HEK293T (cell line): ENCODE results near the gene TRIM24.

Experiments used
- BHLHE40 ChIP-seq: fragments of 450-650 bp; IDR thresholded peaks from 2 replicates; pipeline ENCODE4 v1.6.1; 2016; ENCODE audit warnings: mild to moderate bottlenecking, moderate library complexity, borderline replicate concordance
- FOXA1 ChIP-seq: fragments of 450-650 bp; IDR thresholded peaks from 2 replicates; pipeline ENCODE4 v1.6.1; 2016; ENCODE audit warnings: mild to moderate bottlenecking
- FOXK2 ChIP-seq: fragments of 450-650 bp; IDR thresholded peaks from 2 replicates; pipeline ENCODE4 v1.6.1; 2016; ENCODE audit warnings: mild to moderate bottlenecking
- FOXM1 ChIP-seq: fragments of 450-650 bp; IDR thresholded peaks from 2 replicates; pipeline ENCODE4 v1.6.1; 2017; ENCODE audit warnings: mild to moderate bottlenecking, borderline replicate concordance
- HDGF ChIP-seq: fragments of 450-650 bp; IDR thresholded peaks from 2 replicates; pipeline ENCODE4 v1.6.1; 2017; ENCODE audit warnings: antibody characterized with exemption, borderline replicate concordance
- L3MBTL2 ChIP-seq: fragments of 450-650 bp; conservative IDR thresholded peaks from 2 replicates; pipeline ENCODE4 v1.6.1; 2016; ENCODE audit warnings: mild to moderate bottlenecking
- NFRKB ChIP-seq: fragments of 450-650 bp; IDR thresholded peaks from 2 replicates; pipeline ENCODE4 v1.6.1; 2016; ENCODE audit warnings: mild to moderate bottlenecking, moderate library complexity
- SP1 ChIP-seq: fragments of 450-650 bp; IDR thresholded peaks from 2 replicates; pipeline ENCODE4 v1.6.1; 2017
- SUZ12 ChIP-seq: fragments of 450-650 bp; IDR thresholded peaks from 2 replicates; pipeline ENCODE4 v1.6.1; 2016; ENCODE audit warnings: mild to moderate bottlenecking
- TARDBP ChIP-seq: fragments of 450-650 bp; IDR thresholded peaks from 2 replicates; pipeline ENCODE4 v1.6.1; 2016
- TF ChIP-seq, protein P1 (sequence below): fragments of 450-650 bp; IDR thresholded peaks from 2 replicates; pipeline ENCODE4 v1.6.1; 2016

DNA sequence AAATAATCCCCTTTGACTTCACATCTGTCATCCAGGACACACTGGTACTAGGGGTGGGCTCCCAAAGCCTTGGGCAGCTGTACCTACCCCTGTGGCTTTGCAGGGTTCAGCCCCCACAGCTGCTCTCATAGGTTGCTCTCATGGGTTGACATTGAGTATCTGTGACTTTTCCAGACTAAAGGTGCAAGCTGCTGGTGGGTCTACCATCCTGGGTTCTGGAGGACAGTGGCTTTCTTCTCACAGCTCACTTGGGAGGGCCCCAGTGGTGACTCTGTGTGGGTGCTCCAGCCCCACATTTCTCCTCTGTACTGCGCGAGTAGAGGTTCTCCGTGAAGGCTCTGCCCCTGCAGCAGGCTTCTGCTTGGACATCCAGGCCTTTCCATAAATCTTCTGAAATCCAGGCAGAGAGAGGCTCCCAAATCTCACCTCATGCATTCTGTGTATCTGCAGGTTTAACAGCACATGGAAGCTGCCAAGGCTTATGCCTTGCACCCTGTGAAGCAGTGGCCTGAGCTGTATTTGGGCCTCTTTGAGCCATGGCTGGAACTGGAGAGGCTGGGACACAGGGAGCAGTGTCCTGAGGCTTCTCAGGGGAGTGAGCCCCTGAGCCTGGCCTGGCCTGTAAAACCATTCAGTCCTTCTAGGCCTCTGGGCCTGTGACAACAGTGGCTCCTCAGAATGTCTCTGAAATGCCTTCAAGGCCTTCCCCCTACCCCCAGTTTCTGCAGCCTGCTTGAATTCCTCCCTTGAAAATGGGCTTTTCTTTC is 52.2 kb downstream of the TRIM24 start:
- no peak for TF ChIP-seq SP1
- no peak for TF ChIP-seq HDGF
- TF ChIP-seq FOXM1 = no peak
- no peak for TF ChIP-seq TARDBP
- no peak for TF ChIP-seq BHLHE40
- no peak for TF ChIP-seq NFRKB
- TF ChIP-seq SUZ12 = no peak
- TF ChIP-seq FOXA1 = no peak
- TF ChIP-seq, protein P1, sequence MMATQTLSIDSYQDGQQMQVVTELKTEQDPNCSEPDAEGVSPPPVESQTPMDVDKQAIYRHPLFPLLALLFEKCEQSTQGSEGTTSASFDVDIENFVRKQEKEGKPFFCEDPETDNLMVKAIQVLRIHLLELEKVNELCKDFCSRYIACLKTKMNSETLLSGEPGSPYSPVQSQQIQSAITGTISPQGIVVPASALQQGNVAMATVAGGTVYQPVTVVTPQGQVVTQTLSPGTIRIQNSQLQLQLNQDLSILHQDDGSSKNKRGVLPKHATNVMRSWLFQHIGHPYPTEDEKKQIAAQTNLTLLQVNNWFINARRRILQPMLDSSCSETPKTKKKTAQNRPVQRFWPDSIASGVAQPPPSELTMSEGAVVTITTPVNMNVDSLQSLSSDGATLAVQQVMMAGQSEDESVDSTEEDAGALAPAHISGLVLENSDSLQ = no peak
- TF ChIP-seq L3MBTL2 = no peak
- no peak for TF ChIP-seq FOXK2
